Dermis microvascular lymphatic vessel endothelial cell (primary cell): ENCODE data around the gene LOXL3. TPM values are rescaled to one million over a fixed set of nuclear protein-coding genes. Genes with fewer than 3 reads are reported as not detected.

Experiments used
- DNase-seq, 2 donors: peaks; one replicate each; pipeline versions ENCODE4 v3.0.0 to v3.0.0-alpha.2; 2010; ENCODE audit warnings: low read depth in 2 of 2
- total RNA-seq: library from RNA; depleted of rRNA; stranded (reverse); fragments of >200 nt; gene quantifications from 2 replicates; pipeline ENCODE4 v1.2.1, GENCODE V29; 2014

The LOXL3 gene
- total RNA-seq, 1 donor from 2014 or later, result 0.77 TPM

- peak; percentile 94 to 97 for DNase-seq
Observed at GRCh38 chr2:74507145-74507925, 46.4 kb downstream of the LOXL3 start, which contains the start of gene PCGF1. PCGF1 (minus strand) TSS chr2:74507695; CDS start chr2:74507668, 27 bp downstream.

GRCh38 chr2:74505448-74506246 lies 48.1 kb downstream of the LOXL3 start:
- no peak for DNase-seq

GRCh38 chr2:74504591-74504990 lies 49.2 kb downstream of the LOXL3 start:
- no peak for DNase-seq

GRCh38 chr2:74503506-74504475 lies 50.0 kb downstream of the LOXL3 start:
- no peak for DNase-seq

- DNase-seq, result peak in 1 of 2 donors; percentile 80
Observed at GRCh38 chr2:74502720-74503505, 50.8 kb downstream of the LOXL3 start.

- no peak for DNase-seq
Observed at GRCh38 chr2:74502147-74502719, 51.5 kb downstream of the LOXL3 start.

GRCh38 chr2:74501335-74502071 lies 52.2 kb downstream of the LOXL3 start:
- DNase-seq, result no peak

- no peak for DNase-seq
Observed at GRCh38 chr2:74500578-74500946, 53.2 kb downstream of the LOXL3 start.

GRCh38 chr2:74499940-74500577 lies 53.7 kb downstream of the LOXL3 start:
- no peak for DNase-seq

- DNase-seq, result no peak
Observed at GRCh38 chr2:74499267-74499939, 54.3 kb downstream of the LOXL3 start, which contains the start of gene LBX2. LBX2 (minus strand) TSS chr2:74499603; CDS start chr2:74499537, 66 bp downstream.

- no peak for DNase-seq
Observed at GRCh38 chr2:74498500-74499266, 55.1 kb downstream of the LOXL3 start.

- DNase-seq, result no peak
Observed at GRCh38 chr2:74497777-74498499, 55.8 kb downstream of the LOXL3 start.

- DNase-seq, result no peak
Observed at GRCh38 chr2:74496997-74497776, 56.6 kb downstream of the LOXL3 start.

GRCh38 chr2:74495440-74495839 lies 58.3 kb downstream of the LOXL3 start:
- no peak for DNase-seq

GRCh38 chr2:74493546-74493945 lies 60.2 kb downstream of the LOXL3 start:
- no peak for DNase-seq
